ENCODE measurements around the gene THSD7B. TPM values are rescaled to one million over a fixed set of nuclear protein-coding genes. Genes with fewer than 3 reads are reported as not detected.

The THSD7B gene
- total and polyA plus RNA-seq, 2 of the 13 experiments (the other 11 are each of a cell fraction or from before 2014, with no cell fraction given) = 0.02 TPM; not detected in 1

DNA sequence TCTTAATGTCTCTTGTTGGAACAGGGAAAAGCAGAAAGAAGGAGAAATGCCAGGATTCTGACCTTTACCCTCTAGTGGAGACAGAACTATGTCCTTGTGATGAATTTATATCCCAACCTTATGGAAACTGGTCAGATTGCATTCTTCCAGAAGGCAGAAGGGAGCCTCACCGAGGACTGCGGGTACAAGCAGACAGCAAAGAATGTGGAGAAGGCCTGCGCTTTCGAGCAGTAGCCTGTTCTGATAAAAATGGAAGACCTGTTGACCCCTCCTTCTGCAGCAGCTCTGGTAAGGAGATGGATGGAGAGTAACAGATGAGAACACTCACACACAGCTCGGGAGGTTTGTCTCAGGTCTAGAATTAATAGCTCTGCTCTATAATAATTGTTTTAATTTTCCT lies 646.2 kb downstream of the THSD7B start:
- intact Hi-C loops (cut with micrococcal nuclease; ENCODE audit: unreplicated experiment) = no loop called here
- FAIRE-seq = no peak
- CTCF ChIA-PET (ENCODE audit: low intra/inter-chr PET ratio, low total read pairs) = no interaction called here

More for the DNA sequence above, 646.2 kb downstream of the THSD7B start:
- Histone ChIP-seq H4K20me1 (ENCODE audit: insufficient read depth, low read length) (no peaks in the 10 kb centered on the region), H2AFZ (ENCODE audit: low read length) (no peak overlapping the region), H3K9ac (ENCODE audit: insufficient read depth, low read depth, low read length) (no peak overlapping the region), H3K4me3 (replicated peaks in 1 of 3; ENCODE audit: insufficient read depth in 1 of 3, low read depth in 2 of 3, low read length in 3 of 3) (no peak overlapping the region), H3K27ac (ENCODE audit: extremely low read length, insufficient read depth, low read length) (no peak overlapping the region), H3K9me3 (ENCODE audit: low read length) (no peaks in the 10 kb centered on the region), H3K79me2 (ENCODE audit: insufficient read depth, low read length) (no peaks in the 10 kb centered on the region), H3K36me3 (replicated peaks in 1 of 2; ENCODE audit: control insufficient read depth in 1 of 2, insufficient read depth in 2 of 2, low read length in 2 of 2) (no peaks in the 10 kb centered on the region), H3K4me2 (ENCODE audit: low read depth, low read length) (no peak overlapping the region), H3K4me1 (ENCODE audit: insufficient read depth, low read length) (no peaks in the 10 kb centered on the region), H3K27me3 (ENCODE audit: control insufficient read depth in 1 of 2, insufficient read depth in 2 of 2, low read length in 2 of 2) (no peaks in the 10 kb centered on the region)
- no peak for DNase-seq (ENCODE audit: low spot score)
- ATAC-seq = no peak
- TF ChIP-seq, protein P1, sequence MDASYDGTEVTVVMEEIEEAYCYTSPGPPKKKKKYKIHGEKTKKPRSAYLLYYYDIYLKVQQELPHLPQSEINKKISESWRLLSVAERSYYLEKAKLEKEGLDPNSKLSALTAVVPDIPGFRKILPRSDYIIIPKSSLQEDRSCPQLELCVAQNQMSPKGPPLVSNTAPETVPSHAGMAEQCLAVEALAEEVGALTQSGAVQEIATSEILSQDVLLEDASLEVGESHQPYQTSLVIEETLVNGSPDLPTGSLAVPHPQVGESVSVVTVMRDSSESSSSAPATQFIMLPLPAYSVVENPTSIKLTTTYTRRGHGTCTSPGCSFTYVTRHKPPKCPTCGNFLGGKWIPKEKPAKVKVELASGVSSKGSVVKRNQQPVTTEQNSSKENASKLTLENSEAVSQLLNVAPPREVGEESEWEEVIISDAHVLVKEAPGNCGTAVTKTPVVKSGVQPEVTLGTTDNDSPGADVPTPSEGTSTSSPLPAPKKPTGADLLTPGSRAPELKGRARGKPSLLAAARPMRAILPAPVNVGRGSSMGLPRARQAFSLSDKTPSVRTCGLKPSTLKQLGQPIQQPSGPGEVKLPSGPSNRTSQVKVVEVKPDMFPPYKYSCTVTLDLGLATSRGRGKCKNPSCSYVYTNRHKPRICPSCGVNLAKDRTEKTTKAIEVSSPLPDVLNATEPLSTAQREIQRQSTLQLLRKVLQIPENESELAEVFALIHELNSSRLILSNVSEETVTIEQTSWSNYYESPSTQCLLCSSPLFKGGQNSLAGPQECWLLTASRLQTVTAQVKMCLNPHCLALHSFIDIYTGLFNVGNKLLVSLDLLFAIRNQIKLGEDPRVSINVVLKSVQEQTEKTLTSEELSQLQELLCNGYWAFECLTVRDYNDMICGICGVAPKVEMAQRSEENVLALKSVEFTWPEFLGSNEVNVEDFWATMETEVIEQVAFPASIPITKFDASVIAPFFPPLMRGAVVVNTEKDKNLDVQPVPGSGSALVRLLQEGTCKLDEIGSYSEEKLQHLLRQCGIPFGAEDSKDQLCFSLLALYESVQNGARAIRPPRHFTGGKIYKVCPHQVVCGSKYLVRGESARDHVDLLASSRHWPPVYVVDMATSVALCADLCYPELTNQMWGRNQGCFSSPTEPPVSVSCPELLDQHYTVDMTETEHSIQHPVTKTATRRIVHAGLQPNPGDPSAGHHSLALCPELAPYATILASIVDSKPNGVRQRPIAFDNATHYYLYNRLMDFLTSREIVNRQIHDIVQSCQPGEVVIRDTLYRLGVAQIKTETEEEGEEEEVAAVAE (CRISPR knock-in tag; IDR thresholded peaks at IDR 0.05; ENCODE audit: borderline replicate concordance) = no peak
- TF ChIP-seq KAT2B (IDR thresholded peaks at IDR 0.05; ENCODE audit: borderline replicate concordance, low read depth, low read length) (no peak), ZNF263 (CRISPR knock-in tag; IDR thresholded peaks at IDR 0.05) (no peak), ZNF564 (CRISPR knock-in tag; IDR thresholded peaks at IDR 0.05) (no peak)
- BruUV-seq (replicated peaks) = no TSS peak
- in situ Hi-C loops (cut with HindIII; ENCODE audit: extremely low pct_ligation_motif_present, low pct_unique_long_range_greater_than_20kb) = no loop called here
- 63% methylated on average over 5 of the region's 5 CpGs for WGBS (ENCODE audit: low lambda C conversion rate)
- POLR2A ChIA-PET = no interaction called here

Measured in HepG2 (cell line).